HG02623 (cell line): ENCODE results near the gene FCHSD2.
"Not testable (repeated sequence)": the region's sequence is repeated elsewhere in the genome, so short reads cannot be mapped to it uniquely, and the experiment has no call there.

Experiments used
- ATAC-seq: cut with Tn5 transposase; IDR thresholded peaks from one replicate; pipeline ENCODE4 v1.9.1; 2021; ENCODE audit warnings: moderate library complexity; ENCODE audit not compliant: unreplicated experiment

The FCHSD2 gene

DNA sequence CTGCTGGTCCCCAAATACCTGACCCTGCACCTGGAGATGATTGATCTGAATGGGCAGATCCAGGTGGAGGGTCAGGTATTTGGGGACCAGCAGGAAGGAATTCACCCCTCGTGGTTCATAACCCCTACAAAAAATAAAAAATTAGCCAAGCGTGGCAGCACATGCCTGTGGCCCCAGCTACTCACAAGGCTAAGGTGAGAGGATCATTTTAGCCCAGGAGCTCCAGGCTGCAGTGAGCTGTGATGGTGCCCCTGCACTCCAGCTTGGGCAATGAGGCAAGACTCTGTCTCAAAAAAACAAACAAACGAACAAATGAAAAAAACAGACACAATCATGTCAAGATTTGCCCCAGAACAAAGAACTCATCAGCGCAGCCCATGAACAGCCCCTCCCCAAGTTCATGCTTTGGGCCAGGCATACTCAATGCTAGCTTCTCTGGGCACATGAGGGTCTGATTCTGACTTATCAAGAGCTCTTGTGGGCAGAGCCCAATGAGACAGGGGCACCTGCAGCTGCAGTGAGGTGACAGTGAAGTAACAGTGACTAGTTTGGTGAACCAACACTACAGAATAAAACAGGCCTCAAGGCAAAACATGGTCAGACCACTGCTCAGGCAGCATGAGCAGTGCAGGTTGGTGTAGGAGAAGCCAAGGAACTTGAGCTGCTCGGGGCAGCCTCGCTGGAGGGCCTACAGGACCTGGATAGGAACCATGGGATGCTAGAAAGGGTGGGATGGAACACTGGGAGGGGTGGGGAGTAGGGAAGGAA, 10.2 kb upstream of the FCHSD2 start:
- ATAC-seq = no peak

- no peak for ATAC-seq
Measured at GRCh38 chr11:73151416-73151815, 9.3 kb upstream of the FCHSD2 start.

GRCh38 chr11:73149105-73149504, 7.0 kb upstream of the FCHSD2 start:
- ATAC-seq = no peak

DNA sequence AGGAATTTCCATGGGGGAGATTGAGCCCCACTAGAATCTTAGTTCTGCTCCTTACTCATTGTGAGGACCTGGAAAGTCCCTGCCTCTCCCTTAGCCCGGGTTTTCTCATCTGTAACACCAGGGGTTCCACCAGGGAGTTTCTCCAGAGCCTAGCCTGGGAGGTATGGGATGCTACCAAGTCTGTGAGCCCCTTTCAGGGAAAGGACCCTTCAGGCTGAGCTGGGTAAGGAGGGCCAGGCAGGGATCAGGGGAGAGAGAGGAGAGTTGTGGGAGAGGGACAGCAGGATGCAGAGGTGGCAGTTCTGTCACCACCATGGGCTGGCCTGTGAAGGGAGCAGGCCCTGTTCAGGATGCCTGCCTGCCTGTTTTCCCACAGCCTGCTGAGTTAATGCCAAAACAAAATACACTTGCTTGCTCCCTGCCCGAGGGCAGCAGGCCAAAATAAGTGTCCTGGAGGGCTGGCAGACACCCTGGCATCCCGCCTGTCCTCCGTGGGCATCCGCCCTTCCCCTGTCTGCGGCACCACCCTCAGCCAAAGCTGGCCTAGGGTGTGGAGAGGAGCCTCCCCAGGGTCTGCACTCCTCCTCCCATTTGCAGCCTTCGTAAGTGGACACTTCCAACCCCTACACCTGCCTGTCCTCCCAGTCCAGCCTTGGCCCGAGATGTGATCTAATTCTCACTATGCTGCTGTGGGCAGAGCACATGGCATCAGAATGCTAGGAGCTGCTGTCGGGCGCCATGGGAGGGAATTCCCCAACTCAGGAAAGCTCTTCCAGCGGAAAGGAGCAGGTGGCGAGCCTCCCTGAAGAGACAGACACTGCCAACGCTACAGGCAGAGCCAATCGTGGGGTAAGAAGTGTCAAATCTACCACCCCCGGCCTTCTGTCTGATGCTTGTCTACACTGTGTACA, 5.9 kb upstream of the FCHSD2 start:
- no peak for ATAC-seq

GRCh38 chr11:73145986-73146575, 4.0 kb upstream of the FCHSD2 start:
- no peak for ATAC-seq

DNA sequence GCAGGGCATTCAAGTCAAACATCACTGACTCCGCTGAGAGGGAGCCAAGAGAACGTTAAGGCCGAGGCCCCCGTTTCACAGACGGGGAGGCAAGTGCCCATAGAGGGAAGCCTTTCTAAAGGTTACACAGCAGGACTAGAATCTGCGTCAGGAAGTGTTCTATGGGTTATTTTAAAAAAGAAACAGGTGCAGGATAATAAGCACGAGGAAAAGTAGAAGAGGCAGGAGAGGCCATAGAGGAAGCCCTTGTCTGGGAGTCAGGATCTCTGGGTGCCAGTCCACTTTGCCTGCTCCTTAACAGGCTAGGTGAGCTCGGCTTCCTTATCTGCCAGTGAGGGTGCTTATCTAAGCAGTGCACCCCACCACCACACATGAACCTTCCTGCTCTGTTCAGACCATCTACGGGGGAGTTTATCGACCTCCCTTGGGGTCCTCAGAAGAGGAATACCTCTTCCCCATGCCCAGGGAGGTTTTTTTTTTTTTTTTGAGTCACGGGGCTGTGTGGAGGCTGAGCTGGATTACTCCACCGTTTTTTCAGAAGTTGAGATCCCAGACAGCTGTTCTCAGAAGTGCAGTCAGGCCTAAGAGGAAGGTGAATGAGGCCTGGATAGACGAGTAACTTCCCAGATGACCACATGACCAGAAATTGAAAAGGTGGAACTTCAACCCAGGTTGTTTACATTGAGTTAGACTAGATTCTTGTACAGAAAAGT, 1.2 kb upstream of the FCHSD2 start:
- no peak for ATAC-seq

GRCh38 chr11:73141309-73142127, 600 bp downstream of the FCHSD2 start:
- ATAC-seq = peak; percentile 34

GRCh38 chr11:73141031-73141308, 1.1 kb downstream of the FCHSD2 start:
- no peak for ATAC-seq

DNA sequence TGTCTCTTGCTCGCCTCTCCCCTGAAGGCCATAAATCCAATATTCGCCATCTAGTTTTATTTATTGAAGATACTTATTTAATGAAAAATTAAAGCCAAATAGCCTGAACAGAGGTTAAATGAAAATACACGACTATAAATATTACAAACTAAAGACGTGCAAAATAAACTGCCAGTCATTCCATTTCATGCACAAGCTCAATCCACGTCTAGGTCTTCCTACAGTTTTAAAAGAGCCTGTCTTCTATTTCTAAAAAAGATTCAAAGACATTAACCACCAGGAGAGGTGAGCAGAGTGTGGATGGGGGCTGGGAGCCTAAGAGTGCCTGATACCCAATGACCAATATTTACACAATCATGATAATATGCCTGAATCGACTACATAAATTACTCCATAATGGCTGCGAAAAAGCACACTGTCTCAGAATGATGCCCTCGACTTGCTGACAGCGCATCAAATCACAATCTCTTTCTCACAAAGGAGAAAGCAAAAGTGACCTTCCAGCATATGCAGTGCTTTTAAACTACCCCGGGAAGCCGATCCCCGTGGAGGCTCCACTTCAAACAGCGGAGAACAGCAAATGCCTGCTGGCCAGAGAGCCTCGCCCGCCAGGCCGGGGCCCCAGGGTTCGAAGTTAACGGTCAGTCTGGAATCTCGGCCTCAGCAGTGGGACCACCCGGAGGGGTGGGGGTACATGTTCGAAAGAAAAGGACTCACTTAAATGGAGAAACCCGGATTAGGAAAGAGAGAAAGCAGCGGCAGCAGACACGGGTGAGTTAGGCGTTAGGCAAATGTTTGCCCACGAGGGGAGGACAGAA, 1.7 kb downstream of the FCHSD2 start:
- no peak for ATAC-seq

DNA sequence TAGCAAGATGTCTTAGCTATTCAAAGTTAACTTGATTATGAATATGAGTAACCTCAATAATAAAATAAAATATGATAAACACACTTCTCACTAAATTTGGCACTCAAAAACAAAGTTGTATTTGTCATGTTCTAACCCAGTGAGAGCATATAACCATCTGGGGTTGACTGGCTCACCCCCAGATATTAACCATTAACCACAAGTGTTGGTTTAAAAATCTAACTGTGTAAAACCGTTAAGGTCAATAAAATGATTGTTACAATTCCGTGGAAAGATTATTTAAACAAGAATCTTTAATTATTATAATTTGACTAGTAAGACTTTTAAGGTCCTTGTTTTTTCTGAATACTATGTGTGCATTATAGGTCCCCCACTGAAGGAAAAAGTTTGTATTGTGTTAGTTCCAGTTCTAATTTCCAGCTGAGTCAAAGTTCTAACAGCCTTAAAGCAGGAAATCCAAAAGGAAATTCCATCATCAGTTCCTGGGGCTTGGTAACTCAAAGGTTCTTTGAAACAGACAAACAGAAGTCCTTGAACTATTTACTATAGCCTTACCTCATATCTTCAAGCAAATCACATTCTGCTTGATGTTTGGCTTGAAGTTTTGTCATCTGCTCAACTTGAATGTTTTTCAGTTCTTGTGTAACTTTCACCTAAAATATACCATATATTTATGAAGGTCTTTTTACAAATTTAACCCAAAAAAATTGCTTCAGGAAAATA, 2.5 kb downstream of the FCHSD2 start:
- no peak for ATAC-seq

- ATAC-seq = no peak
Measured at GRCh38 chr11:73137944-73138274, 4.2 kb downstream of the FCHSD2 start.

DNA sequence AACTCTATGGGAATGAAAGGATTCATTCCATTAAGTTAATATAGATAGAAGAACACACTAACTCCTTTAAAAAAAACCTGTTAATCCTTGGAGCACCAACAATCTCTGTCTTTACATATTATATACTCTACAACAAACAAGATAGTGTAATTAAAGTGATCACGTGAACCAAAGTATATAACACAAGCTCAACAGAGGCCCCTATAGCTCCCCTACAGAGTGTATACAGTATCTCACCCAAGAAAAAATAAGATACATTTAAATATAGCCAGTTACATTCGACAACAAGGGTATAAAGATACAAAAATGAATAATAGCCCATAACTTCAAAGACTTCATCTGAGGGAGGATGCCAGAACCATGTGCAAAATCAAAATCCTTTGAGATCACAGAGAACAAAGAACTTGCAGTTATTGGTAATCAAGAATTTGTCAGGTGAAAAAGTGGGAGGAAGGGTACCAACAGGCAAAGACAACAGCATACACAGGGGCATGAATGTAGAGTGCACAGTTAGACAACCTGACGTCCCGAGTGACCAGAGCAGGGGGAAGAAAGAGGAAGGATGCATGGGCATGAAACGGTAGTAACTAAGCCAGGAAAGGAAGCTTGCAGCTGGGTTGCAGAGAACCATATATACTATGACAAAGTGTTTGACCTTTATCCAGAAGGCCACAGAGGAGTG, 4.7 kb downstream of the FCHSD2 start:
- ATAC-seq = no peak

DNA sequence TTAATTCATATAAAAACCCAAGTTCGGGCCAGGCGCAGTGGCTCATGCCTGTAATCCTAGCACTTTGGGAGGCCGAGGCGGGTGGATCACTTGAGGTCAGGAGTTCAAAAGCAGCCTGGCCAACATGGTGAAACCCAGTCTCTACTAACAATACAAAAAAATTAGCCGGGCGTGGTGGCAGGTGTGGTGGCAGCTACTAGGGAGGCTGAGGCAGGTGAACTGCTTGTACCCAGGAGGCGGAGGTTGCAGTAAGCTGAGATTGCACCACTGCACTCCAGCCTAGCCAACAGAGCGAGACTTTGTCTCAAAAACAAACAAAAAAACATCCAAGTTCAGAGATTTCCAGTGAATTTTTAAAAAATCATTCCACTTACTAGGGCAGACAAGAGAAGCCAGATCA, 5.4 kb downstream of the FCHSD2 start:
- not testable (repeated sequence) for ATAC-seq

- ATAC-seq = no peak
Measured at GRCh38 chr11:73135346-73136284, 6.5 kb downstream of the FCHSD2 start.

DNA sequence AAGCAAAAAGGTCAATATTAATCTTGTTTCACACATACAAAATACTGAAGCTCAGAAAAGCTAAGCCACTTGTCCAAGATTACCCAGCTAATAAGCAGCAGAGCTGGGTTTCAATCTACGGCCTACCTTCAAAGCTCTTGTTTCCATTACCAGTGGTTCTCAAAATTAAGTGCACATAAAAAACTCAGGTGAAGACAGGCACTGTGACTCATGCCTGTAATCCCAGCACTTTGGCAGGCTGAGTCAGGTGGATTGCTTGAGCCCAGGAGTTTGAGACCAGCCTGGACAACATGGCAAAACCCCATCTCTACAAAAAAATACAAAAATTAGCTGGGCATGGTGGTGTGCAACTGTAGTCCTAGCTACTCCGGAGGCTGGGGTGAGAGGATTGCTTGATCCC, 9.8 kb downstream of the FCHSD2 start:
- not testable (repeated sequence) for ATAC-seq

DNA sequence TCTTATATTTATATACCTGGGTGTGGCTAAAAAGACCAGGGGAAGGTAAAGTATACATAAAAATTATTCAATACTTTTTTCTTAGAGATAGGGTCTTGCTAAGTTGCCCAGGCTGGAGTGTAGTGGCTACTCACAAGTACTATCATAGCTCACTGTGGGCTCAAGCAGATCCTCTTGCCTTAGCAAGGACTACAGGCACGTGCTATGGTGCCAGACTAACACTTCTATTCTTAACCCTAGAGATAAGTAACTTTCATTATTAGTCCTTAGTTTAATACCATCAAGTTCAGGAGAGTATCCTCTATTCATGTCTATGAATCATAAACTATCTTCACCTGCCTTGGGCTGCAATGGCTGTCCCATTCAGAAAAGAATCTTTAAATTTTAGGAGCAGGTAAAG, 11.9 kb downstream of the FCHSD2 start:
- no peak for ATAC-seq

GRCh38 chr11:73129198-73129597, 12.9 kb downstream of the FCHSD2 start:
- ATAC-seq = no peak
